GM19467 (cell line): ENCODE results near the gene BCAS1.

Experiments used
- ATAC-seq: cut with Tn5 transposase; IDR thresholded peaks from one replicate; pipeline ENCODE4 v1.9.1; 2021; ENCODE audit warnings: mild to moderate bottlenecking, moderate library complexity; ENCODE audit not compliant: unreplicated experiment

The BCAS1 gene

DNA sequence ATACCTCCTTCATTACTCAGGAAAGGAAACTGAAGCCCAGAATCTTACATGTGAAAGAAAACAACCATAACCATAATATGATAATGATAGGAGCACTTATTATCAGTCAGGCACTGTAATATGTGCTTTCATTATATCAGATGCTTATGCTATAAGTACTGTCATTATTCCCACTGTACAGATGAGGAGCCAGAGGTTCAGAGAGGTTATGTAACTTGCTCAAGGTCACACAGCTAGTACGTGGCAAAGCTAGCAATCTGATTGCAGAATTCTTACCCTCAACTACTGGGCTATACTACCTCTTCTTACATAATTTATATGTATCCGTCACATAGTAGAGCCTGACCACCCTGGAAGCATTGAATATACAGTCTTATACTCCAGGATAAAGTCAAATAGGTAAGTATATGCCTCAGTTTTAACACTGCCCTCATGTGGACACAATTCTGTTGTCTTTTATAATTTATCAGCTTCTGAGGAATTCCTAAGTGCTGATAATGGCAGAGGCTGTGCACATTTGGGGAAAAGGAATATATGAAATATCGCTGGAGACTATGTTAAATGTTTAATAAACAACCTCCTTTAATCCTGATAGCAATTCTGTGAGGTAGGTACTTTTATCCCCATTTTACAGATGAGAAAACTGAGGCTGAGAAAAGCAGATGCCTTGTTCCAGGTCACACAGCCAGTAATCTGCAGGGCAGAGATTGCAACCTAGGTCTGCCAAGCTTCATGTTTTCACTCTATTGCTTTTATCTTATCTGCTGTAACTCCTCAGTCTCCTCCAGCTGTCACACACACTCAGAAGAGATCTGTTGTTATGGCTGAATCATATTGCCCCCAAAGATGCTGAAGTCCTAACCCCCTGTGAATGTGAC, 13.4 kb downstream of the BCAS1 start:
- ATAC-seq = no peak

DNA sequence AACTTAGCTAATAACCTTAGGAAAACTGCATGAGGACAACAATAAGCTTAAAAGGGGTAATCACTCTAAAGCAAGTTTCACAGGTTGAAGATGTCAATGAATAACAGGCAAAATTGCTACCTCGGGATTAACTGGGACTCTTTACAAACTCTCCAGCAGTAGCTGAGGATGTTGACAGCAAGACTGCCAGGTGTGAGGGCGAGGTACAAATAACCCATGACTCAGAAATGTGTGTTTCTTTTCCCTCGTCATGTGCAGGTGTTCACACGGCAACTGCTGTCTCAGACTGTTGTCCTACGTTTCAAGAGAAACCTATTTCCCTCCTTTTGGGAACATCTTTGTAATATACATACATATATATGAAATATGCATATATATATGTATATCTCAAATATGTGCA, 15.9 kb downstream of the BCAS1 start:
- no peak for ATAC-seq

DNA sequence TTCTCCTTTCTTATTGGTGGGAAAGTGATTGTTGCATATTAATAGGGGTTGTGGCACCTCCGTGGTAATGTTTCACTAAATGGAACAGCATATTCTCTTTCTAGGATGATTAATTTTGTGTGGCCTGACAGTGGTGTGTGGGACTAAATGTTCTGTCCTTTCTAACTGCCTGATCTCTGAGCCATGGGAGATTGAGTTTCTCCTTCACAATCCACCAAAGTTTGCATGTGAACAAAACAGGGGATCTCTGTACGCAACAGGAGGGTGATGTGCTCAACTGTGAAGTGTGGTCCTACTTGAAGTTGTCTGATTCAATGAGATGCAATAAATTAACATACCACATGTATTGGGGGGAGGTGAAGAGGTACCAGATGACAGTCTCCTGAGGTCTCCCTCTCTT, 19.3 kb downstream of the BCAS1 start:
- ATAC-seq = no peak

DNA sequence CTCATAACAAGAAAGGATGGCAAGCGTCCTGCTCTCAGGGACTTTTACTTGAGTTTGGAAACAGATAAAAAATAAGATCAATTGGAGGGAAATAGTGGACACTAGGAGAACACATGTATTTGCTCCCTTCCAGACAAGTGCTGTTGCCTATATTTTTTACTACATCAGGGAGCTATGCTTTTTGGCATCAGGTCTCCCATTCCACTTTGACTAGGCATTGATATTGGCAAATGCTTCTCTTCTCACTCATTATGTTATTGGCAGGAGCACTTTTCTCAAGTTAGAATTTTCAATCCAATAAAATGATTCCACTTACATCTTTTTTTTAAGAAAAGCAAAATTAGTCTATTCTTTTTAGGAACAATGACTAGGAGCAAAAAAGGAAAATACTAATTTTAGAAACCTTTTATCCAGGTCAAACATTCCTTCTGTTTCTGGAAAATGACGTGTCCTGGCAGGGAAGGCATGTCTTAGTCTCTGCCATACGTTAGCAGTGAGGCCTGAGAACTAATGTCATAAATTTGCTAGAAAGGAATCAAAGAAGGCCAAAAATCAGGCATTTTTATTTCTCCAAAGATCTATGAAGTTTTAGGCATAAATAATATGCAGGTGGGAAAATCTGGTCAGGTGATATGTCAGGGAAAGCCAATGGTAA, 21.4 kb downstream of the BCAS1 start:
- ATAC-seq = no peak

GRCh38 chr20:54048481-54048880, 21.9 kb downstream of the BCAS1 start:
- no peak for ATAC-seq

DNA sequence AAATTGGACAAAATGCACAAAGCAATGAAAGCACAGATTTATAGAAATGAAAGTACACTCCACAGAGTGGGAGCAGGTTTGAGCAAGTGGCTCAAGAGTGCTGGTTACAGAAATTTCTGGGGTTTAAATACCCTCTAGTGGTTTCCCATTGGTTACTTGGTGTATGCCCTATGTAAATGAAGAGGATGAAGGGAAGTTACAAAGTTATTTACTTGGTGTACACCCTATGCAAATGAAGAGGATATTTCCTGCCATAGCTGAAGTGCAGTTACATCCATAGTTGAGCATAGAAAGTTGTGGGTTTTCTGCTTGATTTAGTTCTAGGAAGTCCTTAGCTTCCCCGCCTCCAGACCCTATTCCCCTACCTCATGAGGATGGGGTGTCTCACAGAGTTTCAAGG, 22.7 kb downstream of the BCAS1 start:
- no peak for ATAC-seq

DNA sequence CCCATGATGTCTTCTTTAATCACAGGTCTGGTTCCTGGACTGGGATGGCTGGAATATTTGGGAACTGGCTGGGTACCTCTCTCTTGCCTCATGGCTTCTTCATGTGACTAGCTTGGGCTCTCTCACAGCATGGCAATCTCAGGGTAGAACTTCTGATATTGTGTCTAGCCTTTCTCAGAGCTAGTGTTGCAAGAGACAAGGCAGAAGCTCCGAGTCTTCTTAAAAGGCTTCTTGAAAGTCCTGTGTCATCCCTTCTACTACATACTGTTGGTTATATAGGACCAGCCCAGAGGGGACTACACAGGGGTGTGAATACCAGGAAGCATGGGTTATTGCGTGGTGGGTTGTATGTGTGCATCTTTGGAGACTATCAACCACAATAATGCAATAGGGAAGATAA, 23.3 kb downstream of the BCAS1 start:
- ATAC-seq = no peak

- ATAC-seq = no peak
Measured at GRCh38 chr20:54044156-54044555, 26.2 kb downstream of the BCAS1 start.

GRCh38 chr20:54043076-54043967, 27.1 kb downstream of the BCAS1 start:
- no peak for ATAC-seq

GRCh38 chr20:54042021-54042420, 28.4 kb downstream of the BCAS1 start:
- no peak for ATAC-seq

DNA sequence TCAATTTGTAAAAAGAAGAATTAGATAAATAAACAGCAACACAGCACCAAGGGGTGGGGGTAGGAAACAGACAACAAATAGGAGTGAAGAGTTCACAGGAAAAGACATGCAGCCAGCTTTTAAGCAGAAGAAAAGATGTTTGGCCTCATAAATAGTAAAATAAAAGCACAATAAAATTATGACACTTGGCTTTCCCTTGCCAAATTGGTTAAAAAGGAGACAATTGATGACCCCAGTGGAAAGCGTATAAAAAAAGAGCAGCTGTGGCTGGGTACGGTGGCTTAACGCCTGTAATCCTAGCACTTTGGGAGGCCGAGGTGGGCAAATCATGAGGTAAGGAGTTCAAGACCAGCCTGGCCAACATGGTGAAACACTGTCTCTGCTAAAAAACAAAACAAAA, 29.1 kb downstream of the BCAS1 start:
- ATAC-seq = no peak

- no peak for ATAC-seq
Measured at GRCh38 chr20:54040531-54040930, 29.9 kb downstream of the BCAS1 start.

DNA sequence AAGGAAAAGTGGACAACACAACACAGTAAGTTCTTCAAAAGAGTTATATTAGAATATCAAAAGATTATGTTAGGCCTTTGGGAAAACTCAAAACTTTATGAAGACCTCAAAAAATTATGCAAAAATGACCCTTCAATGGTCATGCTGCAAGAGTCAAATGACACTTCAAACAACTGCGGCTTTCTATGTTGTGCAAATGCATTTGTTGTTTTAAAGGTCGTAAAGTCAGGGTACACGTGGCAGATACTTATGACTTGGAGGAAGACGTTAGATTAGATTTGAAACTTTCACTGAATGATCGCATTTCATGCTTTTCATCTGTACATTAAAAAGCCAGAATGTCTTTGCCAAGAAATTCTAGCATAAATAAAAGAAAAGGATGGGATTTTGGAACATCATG, 31.4 kb downstream of the BCAS1 start:
- ATAC-seq = no peak

DNA sequence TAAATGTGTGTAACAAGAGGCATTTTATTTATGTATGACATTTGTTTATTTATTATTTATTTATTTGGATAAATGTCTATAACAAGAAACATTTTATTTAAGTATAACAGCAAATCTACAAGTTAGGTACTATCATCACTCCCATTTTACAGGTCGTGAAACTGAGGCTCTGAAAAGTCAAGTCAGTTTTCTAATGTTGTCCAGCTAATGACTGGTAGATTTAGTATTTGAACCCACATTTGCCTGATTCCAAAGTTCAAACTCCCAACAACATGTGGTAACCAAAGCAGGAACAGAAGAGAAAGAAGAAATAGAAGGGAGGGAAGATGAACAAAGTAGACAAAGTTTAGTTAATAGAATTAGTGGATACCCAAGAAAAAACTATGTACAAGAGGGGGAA, 32.9 kb downstream of the BCAS1 start:
- no peak for ATAC-seq

DNA sequence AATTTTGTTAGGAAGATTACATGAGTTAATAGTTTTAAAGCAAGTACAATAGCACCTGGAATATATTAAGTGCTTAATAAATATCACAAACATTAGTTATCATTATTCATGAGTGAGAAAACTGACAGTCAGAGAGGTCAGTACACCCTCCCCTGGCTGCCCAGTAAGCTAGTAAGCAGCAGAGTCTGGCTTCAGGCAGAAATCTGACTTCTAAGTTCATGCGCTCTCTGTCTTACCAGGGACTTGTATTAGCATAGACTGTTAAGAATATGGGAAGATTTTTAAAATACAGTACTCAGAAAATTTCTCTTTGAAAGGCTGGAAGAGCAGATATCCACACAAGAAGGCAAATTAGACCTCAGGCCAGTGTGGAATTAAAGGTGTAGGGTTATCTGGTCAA, 40.8 kb downstream of the BCAS1 start:
- no peak for ATAC-seq

- no peak for ATAC-seq
Measured at GRCh38 chr20:54029176-54029575, 41.2 kb downstream of the BCAS1 start.

DNA sequence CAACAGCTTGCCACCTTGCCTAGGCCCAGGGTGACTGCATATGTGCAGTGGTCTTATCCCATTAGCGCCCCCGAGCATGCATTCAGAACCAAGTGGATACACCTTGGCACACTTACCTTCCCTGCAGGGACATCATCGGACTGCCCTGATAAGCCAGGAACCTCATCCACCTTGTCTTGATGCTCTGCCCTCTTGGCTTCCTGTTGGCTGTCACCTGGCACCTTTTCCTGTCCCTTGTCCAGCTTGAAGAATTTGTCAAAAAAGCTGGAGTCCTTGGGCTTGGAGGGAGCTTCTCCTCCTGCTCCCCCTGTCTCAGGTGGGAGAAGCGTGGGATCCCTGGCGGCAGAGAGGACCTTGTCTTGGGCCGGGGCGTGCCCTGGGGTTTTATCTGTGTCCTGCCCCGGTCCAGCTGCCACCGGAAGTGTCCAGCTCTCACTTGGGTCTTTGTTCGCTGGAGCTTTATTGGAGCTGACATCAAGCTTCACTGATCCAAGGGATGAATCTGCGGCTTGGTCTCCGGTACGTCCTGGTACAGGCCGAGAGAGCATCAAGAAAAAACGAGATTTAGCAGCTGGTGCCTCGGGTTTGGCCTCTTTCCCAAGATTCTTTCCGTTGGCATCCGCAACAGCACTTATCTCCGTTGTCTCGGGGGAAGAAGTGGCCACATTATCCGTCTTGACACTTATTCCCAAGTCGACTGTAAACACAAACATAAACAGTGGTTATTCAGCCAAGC, 42.0 kb downstream of the BCAS1 start:
- no peak for ATAC-seq

- ATAC-seq = no peak
Measured at GRCh38 chr20:54027704-54028103, 42.7 kb downstream of the BCAS1 start.

DNA sequence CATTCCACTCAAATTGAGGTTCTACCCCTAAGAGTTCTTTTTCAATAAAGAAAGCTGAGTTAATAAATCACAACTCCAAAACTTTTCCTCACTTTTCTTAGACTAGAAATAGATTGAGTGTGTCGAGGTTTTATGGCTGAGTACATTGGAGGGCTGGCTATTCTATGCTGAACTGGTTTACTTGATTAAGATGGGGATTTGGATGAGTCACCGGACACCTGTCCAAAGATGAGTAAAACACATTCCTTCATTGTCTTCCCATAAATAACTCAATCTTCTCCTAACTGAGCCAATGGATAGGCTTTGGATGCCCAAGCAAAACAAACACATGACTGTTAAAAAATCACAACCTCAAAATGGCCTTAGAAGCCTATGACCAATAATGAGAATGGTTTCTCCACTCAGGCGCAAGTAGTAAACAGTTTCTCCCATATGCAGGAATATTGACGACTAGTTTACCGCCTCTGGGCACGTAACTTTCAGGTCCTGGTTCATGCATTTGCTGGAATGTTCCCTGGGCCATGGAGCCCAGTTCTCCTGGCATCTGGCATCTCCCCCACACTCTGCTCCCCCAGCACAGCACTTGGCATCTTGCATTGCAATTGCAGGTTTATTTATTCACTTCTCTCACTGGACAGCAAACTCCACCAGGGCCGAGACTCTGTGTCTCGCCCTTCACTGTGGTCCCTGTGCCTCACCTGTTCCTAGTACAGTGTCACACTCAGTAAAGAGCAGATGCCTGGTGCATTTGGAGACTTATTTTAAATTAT, 43.9 kb downstream of the BCAS1 start:
- ATAC-seq = no peak

GRCh38 chr20:54025251-54025771, 45.1 kb downstream of the BCAS1 start:
- no peak for ATAC-seq
